Measurements from ENCODE around the gene TRIP10.
"Not testable (repeated sequence)": the region's sequence is repeated elsewhere in the genome, so short reads cannot be mapped to it uniquely, and the experiment has no call there.

The TRIP10 gene

DNA sequence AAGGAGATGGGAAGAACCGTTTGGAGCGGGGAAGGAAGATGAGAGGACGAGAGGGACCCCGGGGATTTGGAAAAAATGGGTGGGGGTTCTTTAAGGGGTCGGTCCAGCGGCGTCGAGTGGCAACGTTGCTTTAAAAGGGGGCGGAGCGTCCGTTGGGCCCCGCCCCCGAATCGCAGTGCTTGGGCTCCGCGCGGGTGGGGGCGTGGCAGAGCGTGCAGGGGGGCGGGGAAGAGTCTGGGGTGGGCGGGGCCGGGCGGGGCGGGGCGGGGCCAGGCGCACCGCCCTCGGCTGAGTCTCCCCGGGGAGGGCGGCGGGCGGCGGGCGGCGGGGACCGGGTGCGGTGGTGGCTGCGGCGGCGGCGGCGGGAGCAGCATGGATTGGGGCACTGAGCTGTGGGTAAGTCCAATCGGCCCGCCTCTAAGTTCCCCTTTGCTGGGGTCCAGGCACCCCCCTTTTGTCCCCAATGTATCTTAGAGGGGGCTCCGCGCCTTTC, at the start of gene TRIP10:
TRIP10 (plus strand) TSS at position 291 of the 493 bp plus-strand sequence; CDS start at position 373, 82 bp downstream.
- peak; percentile 90 to 97 (median 93) for DNase-seq

DNA sequence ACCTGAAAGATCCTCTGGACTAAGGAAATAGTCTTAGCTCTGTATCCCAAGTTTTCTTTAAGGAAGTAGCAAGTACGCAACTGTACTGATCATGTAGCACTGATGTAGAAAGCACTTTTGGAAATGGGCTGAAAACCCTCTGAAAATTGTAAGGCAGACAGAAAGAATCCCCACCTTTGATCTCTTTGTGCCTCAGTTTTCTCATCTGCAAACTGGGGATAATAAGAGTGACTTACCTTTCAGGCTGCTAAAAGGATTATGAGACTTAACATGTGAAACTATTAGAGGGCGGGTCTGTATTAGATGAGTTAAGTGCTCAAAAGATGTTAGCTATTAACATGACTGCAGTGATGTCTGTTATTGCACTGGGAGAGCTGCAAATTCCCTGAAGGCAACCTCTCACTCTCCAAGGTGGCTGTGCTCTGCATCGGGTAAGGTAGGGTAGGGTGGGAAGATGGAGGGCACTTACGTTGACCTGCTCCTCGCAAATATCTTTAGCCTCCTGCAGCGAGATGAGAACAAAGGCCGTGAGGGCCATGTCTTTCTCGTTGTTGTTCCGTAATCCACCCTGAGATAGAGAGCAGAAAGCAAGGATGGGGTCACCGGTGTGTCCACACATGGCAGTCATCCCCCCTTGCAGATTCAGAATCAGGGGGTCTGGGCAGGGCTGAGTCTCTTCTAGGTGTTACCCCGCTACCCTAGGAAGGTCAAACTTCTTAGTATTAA, 49.2 kb upstream of the TRIP10 start:
- DNase-seq = no peak

DNA sequence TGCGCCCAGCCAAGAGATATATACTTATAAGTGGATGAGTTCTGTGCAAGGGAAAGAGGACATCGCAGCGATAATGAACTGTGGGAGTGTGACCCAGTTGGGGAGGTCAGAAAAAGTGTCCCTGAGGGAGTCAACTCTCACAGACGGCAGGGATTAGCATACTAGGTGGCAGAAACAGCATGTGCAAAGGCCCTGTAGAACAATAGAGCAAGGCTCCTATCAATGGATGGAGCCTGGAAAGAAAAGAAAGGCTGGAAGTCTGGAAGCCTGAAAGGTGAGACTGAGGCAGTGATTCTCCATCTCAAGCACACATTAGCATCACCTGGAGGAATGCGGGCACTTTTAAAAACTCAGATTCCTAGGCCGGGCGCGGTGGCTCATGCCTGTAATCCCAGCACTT, 48.1 kb upstream of the TRIP10 start:
- no peak for DNase-seq

GRCh38 chr19:6692027-6692426, 47.5 kb upstream of the TRIP10 start:
- DNase-seq = no peak

DNA sequence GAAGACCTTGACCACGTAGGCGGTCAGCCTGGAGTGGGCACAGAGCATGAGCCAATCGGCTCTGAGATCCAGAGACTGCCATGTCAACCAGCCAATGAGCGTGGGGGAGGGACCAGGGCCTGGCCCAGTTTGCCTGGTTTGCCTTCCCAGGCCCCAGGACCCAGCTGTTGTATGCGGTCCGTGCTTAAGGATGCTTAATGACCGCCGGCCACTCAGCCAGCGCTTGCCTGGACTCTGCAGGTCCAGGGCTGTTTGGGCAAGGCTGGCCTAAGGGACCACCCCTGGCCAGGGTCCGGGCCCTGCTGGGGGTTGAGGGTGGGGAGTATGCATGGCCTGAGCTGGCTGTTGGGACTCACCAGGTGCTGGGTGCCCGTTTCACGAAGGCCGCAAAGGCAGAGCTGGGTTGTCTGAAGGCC, 46.4 kb upstream of the TRIP10 start:
- DNase-seq = no peak

DNA sequence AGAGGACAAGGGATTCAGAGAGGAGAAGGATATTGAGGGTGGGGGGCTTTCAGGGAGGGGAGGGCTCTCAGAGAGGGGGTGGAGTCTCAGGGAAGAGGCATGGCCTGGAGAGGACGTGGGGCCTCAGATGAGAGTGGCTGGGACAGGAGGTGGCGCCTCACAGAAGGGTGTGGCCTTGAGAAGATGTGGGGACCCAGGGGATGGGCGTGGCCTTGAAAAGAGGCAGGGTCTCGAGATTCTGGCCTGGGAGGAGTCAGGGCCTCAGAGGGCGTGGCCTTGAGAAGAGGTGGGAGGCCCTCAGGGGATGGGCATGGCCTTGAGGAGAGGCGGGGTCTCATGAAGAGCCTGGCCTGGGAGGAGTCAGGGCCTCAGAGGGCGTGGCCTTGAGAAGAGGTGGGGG, 45.8 kb upstream of the TRIP10 start:
- DNase-seq = no peak

- DNase-seq = no peak
These were observed 45.2 kb upstream of the TRIP10 start for GRCh38 chr19:6694147-6694815.

DNA sequence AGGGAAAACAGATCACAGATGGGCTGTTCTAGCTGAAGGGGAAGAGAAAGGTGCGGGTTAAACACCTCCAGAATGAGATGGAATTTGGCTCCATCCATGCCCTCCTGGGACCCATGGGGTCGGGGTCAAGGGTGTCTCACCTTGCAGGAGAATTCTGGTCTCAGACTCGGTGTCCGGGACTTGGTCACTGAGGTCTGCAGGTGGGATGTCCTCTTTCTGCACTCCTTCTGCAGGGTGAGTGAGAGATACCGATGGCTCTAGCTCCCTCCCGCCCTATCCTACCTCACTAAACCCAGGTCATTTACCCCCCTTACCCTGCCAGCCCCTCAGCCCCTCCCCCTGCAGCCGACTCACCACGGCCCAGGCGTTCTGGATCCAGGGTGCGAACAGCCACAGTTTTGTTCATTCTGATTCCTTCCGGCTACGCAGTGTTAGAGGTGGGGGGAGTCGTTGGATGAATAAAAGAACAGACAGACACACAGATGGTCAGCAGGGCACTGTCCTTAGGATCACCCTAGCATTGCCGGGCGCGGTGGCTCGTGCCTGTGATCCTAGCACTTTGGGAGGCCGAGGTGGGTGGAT, 43.1 kb upstream of the TRIP10 start:
- DNase-seq = no peak

- peak; percentile 31 to 51 (median 42) for DNase-seq
These were observed 42.2 kb upstream of the TRIP10 start for GRCh38 chr19:6697291-6697690.

DNA sequence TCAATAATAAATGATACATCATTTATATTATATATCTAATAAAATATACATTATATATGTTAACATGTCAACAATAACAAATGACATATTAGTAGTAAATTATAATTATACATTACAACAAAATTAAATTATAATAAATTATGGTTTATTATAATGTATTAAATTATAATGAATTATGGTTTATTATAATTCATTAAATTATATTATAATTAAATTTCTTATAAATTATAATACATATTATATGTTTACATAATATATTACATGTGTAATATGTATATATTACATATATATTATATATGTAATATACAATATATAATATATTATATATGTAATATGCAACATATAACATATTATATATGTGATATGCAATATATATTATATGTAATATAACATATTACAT, 39.5 kb upstream of the TRIP10 start:
- DNase-seq = no peak

GRCh38 chr19:6700586-6701316, 38.7 kb upstream of the TRIP10 start:
- no peak for DNase-seq

GRCh38 chr19:6705931-6706632, 33.4 kb upstream of the TRIP10 start:
- DNase-seq = no peak

DNA sequence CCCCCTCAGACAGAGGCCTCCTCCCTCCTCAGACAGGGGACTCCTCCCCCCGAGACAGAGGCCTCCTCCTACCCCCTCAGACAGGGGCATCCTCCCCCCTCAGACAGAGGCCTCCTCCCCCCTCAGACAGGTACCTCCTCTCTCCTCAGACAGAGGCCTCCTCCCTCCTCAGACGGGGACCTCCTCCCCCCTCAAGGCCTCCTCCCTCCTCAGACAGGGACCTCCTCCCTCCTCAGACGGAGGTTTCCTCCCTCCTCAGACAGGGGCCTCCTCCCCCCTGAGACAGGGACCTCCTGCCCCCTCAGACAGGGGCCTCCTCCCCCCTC, 32.9 kb upstream of the TRIP10 start:
- DNase-seq = no peak

DNA sequence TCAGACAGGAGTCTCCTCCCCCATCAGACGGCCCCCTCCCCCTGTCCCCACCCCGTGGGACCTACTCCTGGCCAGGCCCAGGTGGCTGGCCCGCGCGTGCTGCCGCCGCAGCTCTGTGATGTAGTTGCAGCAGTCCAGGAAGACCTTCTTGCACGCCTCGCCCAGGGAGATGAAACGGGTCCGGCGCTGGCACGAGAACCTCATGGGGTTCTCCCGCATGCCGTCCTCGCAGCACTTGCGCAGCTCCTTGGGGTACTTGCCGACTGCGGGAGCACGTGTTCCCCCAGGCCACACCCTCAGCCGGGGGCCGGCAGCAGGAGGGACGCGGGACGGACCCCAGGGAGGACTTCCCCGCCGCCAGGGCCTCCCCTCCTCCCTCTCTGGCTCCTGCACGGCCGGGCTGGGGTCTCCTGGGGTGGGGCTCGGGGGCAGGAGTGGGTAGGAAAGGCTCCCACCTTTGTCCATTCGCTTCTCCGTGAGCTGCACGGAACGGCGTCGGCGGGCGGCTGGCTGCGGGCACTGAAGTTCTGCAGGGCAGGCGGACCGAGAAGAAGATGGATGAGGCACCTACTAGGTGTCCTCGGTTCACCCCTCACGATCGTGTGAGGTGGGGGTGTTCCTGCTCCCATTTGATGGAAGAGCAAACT, 32.3 kb upstream of the TRIP10 start:
- DNase-seq = no peak

GRCh38 chr19:6707658-6708018, 31.8 kb upstream of the TRIP10 start:
- no peak for DNase-seq

DNA sequence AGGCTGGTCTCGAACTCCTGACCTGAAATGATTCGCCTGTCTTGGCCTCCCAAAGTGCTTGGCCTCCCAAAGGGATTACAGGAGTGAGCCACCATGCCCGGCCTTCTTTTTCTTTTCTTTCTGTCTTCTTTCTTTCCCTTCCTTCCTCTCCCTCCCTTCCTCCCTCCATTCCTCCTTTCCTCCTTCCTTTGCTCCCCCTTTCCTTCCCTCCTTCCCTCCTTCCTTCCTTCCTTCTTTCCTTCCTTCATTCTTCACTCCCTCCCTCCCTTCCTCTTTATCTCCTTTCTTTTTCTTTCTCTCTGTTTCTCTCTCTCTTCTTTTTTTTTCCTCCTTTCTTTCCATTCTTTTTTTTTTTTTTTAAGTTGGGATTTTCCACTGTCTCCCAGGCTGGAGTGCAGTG, 31.1 kb upstream of the TRIP10 start:
- DNase-seq = no peak

- DNase-seq = not testable (repeated sequence)
These were observed 30.6 kb upstream of the TRIP10 start for GRCh38 chr19:6708913-6709312.

- no peak for DNase-seq
These were observed 29.9 kb upstream of the TRIP10 start for GRCh38 chr19:6709549-6709948.

DNA sequence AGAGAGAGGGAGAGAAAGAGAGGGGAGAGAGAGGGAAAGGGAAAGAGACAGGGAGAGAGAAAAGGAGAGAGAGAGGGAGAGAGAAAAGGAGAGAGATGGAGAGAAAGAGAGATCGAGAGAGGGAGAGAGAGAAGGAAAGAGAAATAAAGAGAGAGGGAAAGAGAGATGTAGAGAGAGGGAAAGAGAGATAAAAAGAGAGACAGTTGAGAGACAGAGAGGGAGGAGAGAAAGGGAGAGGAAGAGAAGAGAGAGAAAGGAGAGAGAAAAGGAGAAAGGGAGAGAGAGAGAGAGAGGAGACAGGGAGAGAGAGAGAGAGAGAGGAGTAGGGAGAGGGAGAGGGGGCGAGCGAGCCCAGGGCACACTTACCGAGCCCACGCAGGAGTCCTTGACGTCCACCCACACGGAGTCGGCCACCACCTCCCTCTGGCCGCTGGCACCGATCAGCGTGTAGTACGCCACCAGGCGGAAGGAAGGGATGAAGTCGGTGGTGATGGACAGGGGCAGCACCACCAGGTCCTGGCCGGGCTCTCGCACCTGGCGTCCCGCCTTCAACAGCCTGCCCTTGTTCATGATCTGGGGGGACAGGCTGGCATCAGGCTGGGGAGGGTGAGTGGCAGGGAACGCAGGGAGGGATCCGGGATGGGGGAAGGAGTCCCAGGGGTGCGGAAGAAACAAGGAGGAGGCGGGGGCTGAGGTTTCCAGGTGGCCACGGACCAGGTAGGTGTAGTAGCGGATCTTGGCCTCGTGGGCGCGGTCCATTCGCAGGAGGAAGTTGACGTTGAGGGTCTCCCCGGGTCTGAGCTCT, 29.0 kb upstream of the TRIP10 start:
- DNase-seq = peak; percentile 46 to 70 (median 59)

GRCh38 chr19:6711078-6711361, 28.5 kb upstream of the TRIP10 start:
- DNase-seq = no peak

- DNase-seq = no peak
These were observed 27.9 kb upstream of the TRIP10 start for GRCh38 chr19:6711605-6712004.

GRCh38 chr19:6712231-6712630, 27.2 kb upstream of the TRIP10 start:
- no peak for DNase-seq

All from suppressor macrophage treated with lipopolysaccharide for 1 hour (primary cell).